Measurements from ENCODE around the gene CUX1.

- TF ChIP-seq CTCF (IDR thresholded peaks at IDR 0.05) (no peak), POLR2A (IDR thresholded peaks at IDR 0.05) (no peak)
Observed at GRCh38 chr7:101934618-101935017, 117.2 kb downstream of the CUX1 start.

Data from esophagus squamous epithelium (tissue), 4 donors.